ENCODE results near the gene KCNJ11. TPM values are rescaled to one million over a fixed set of nuclear protein-coding genes. Genes with fewer than 3 reads are reported as not detected.

The KCNJ11 gene
- total RNA-seq, 2 donors from 2014 or later, result 0.26 to 0.70 TPM

- H3K27ac Mint-ChIP-seq, result peak overlapping the region; percentile 90
- peaks cover 27% of the 10 kb centered on the region for H3K4me1 Mint-ChIP-seq
- no peaks in the 10 kb centered on the region for H3K9me3 ChIP-seq (ENCODE audit: control insufficient read depth, low read length, poor library complexity, severe bottlenecking)
- H3K27me3 Mint-ChIP-seq, result no peaks in the 10 kb centered on the region
- DNase-seq (peak in 2 of 3 donors; percentile 33 to 35), ATAC-seq (peak; percentile 34)
- H3K36me3 Mint-ChIP-seq (ENCODE audit: low read depth), result no peaks in the 10 kb centered on the region
- peak overlapping the region; percentile 94 for H3K4me3 Mint-ChIP-seq
These were observed 35.3 kb downstream of the KCNJ11 start for GRCh38 chr11:17352950-17353820.

GRCh38 chr11:17351510-17352176, 36.8 kb downstream of the KCNJ11 start, which contains the start of gene NCR3LG1:
Gene NCR3LG1 (plus strand): TSS chr11:17351800. CDS start chr11:17351970, 170 bp downstream.
- peak within 1 kb of the TSS; percentile 90 for H3K27ac Mint-ChIP-seq
- peaks cover 27% of the 10 kb centered on the region for H3K4me1 Mint-ChIP-seq
- no peaks in the 10 kb centered on the region for H3K27me3 Mint-ChIP-seq
- H3K36me3 Mint-ChIP-seq (ENCODE audit: low read depth), result no peaks in the 10 kb centered on the region
- DNase-seq, result peak; percentile 48 to 57 (median 52)
- peak; percentile 78 for ATAC-seq
- H3K4me3 Mint-ChIP-seq, result peak within 1 kb of the TSS; percentile 94
- no peaks in the 10 kb centered on the region for H3K9me3 ChIP-seq (ENCODE audit: control insufficient read depth, low read length, poor library complexity, severe bottlenecking)

- peak overlapping the region; percentile 90 for H3K27ac Mint-ChIP-seq
- peak overlapping the region; percentile 94 for H3K4me3 Mint-ChIP-seq
- H3K27me3 Mint-ChIP-seq, result no peaks in the 10 kb centered on the region
- no peaks in the 10 kb centered on the region for H3K36me3 Mint-ChIP-seq (ENCODE audit: low read depth)
- DNase-seq, result no peak
- no peak for ATAC-seq
- H3K9me3 ChIP-seq (ENCODE audit: control insufficient read depth, low read length, poor library complexity, severe bottlenecking), result no peaks in the 10 kb centered on the region
- peaks cover 27% of the 10 kb centered on the region for H3K4me1 Mint-ChIP-seq
These were observed 37.3 kb downstream of the KCNJ11 start for GRCh38 chr11:17351172-17351509.

GRCh38 chr11:17350455-17351171, 37.8 kb downstream of the KCNJ11 start:
- peak overlapping the region; percentile 90 for H3K27ac Mint-ChIP-seq
- peaks cover 27% of the 10 kb centered on the region for H3K4me1 Mint-ChIP-seq
- ATAC-seq, result no peak
- H3K4me3 Mint-ChIP-seq, result peak overlapping the region; percentile 94
- DNase-seq, result no peak
- no peaks in the 10 kb centered on the region for H3K27me3 Mint-ChIP-seq
- no peaks in the 10 kb centered on the region for H3K9me3 ChIP-seq (ENCODE audit: control insufficient read depth, low read length, poor library complexity, severe bottlenecking)
- no peaks in the 10 kb centered on the region for H3K36me3 Mint-ChIP-seq (ENCODE audit: low read depth)

- H3K9me3 ChIP-seq (ENCODE audit: control insufficient read depth, low read length, poor library complexity, severe bottlenecking), result no peaks in the 10 kb centered on the region
- Mint-ChIP-seq H3K4me3 (no peak overlapping the region), H3K4me1 (peaks cover 15% of the 10 kb centered on the region), H3K27ac (no peak overlapping the region), H3K27me3 (no peaks in the 10 kb centered on the region), H3K36me3 (ENCODE audit: low read depth) (peaks cover 2% of the 10 kb centered on the region)
- no peak for DNase-seq
- ATAC-seq, result no peak
These were observed 40.8 kb downstream of the KCNJ11 start for GRCh38 chr11:17347676-17348075.

GRCh38 chr11:17343907-17344306, 44.6 kb downstream of the KCNJ11 start:
- DNase-seq (no peak), ATAC-seq (no peak)
- Mint-ChIP-seq H3K4me1 (no peaks in the 10 kb centered on the region), H3K27me3 (no peaks in the 10 kb centered on the region), H3K36me3 (ENCODE audit: low read depth) (peaks cover 2% of the 10 kb centered on the region), H3K27ac (no peak overlapping the region), H3K4me3 (no peak overlapping the region)
- H3K9me3 ChIP-seq (ENCODE audit: control insufficient read depth, low read length, poor library complexity, severe bottlenecking), result no peaks in the 10 kb centered on the region

- Mint-ChIP-seq H3K4me1 (no peaks in the 10 kb centered on the region), H3K27ac (peak overlapping the region; percentile 30), H3K4me3 (no peak overlapping the region), H3K27me3 (no peaks in the 10 kb centered on the region), H3K36me3 (ENCODE audit: low read depth) (peaks cover 2% of the 10 kb centered on the region)
- DNase-seq (no peak), ATAC-seq (no peak)
- H3K9me3 ChIP-seq (ENCODE audit: control insufficient read depth, low read length, poor library complexity, severe bottlenecking), result no peaks in the 10 kb centered on the region
These were observed 45.2 kb downstream of the KCNJ11 start for GRCh38 chr11:17343257-17343656.

Other genes starting within 250 kb of the KCNJ11 start
- 10 to 100 TPM; 33.0 to 42.0 TPM for gene PIK3C2A, start 180.7 kb downstream of the KCNJ11 start, total RNA-seq
- gene NUCB2, start 111.9 kb downstream of the KCNJ11 start, total RNA-seq, result 10 to 100 TPM; 29.5 to 33.6 TPM
- 1 to 10 TPM; 3.1 to 4.1 TPM for gene NCR3LG1, start 36.9 kb downstream of the KCNJ11 start, total RNA-seq
- not detected for gene ABCC8, start 88.2 kb upstream of the KCNJ11 start, total RNA-seq
- not detected for gene USH1C, start 155.8 kb upstream of the KCNJ11 start, total RNA-seq
- gene OTOG, start 158.6 kb upstream of the KCNJ11 start, total RNA-seq, result not detected